Transverse colon (tissue), 4 donors: ENCODE measurements around the gene CST9. TPM values are rescaled to one million over a fixed set of nuclear protein-coding genes. Genes with fewer than 3 reads are reported as not detected.

Experiments used
- DNase-seq: peaks from one replicate; pipeline ENCODE4 v3.0.0-alpha.2; 2019
- H3K27ac ChIP-seq, 4 donors: fragments of 200-600 bp; sonication (generic); 2 replicates each; pipeline ENCODE4 v1.5.1; 2016 to 2018; ENCODE audit warnings: inconsistent platforms in 4 of 4
- H3K27me3 ChIP-seq: fragments of 200-600 bp; sonication (generic); 2 replicates; pipeline ENCODE4 v1.5.1; 2017; ENCODE audit warnings: inconsistent platforms
- H3K36me3 ChIP-seq, 4 donors: fragments of 200-600 bp; sonication (generic); 2 replicates each; pipeline ENCODE4 v1.5.1; 2017 to 2019; ENCODE audit warnings: inconsistent platforms in 4 of 4
- H3K4me1 ChIP-seq, 4 donors: fragments of 200-600 bp; sonication (generic); 2 replicates each; pipeline ENCODE4 v1.5.1; 2017 to 2020; ENCODE audit warnings: inconsistent platforms in 4 of 4
- H3K4me3 ChIP-seq, 4 donors: fragments of 200-600 bp; sonication (generic); 1 replicate in 1 of 4; 2 replicates in 3 of 4; pipeline versions ENCODE4 v1.5.1 to v1.6.1; 2017 to 2019; ENCODE audit warnings: inconsistent platforms in 4 of 4
- H3K9me3 ChIP-seq, 2 donors: fragments of 200-600 bp; sonication (generic); 2 replicates each; pipeline ENCODE4 v1.5.1; 2017 to 2019; ENCODE audit warnings: inconsistent platforms in 2 of 2
- EP300 ChIP-seq: sonication (generic); formaldehyde crosslinking; IDR thresholded peaks from one replicate; pipeline ENCODE4 v1.6.1; 2017; ENCODE audit warnings: antibody characterized with exemption, low read depth
- POLR2A ChIP-seq: fragments of 450-650 bp; IDR thresholded peaks from one replicate; pipeline ENCODE4 v1.6.1; 2016; ENCODE audit warnings: antibody characterized with exemption, mild to moderate bottlenecking, moderate library complexity
- POLR2AphosphoS5 ChIP-seq, 3 donors: sonication (generic); formaldehyde crosslinking; IDR thresholded peaks; one replicate each; pipeline ENCODE4 v1.6.1; 2016; ENCODE audit warnings: antibody characterized with exemption in 3 of 3
- WGBS, 2 donors: methylation state at CpG; one replicate each; pipeline ENCODE4 v1.1.5; 2018; ENCODE audit warnings: low coverage in 1 of 2; 5-methylcytosine and 5-hydroxymethylcytosine counted together
- in situ Hi-C, 4 donors: fragments of 200-750 bp; cut with MboI; loops; one replicate each; pipeline versions ENCODE4 v1.15.0 to v1.15.1; 2017; ENCODE audit warnings: low sequenced_read_pairs in 3 of 4, low pct_ligation_motif_present in 1 of 4, low pct_unique_long_range_greater_than_20kb in 1 of 4
- intact Hi-C: fragments of 100-400 bp; cut with DNase I; formaldehyde crosslinking; loops from one replicate; pipeline ENCODE4 v1.15.1; 2023; ENCODE audit warnings: low total_unique reads
- total RNA-seq, 4 donors: library from RNA; depleted of rRNA; stranded (reverse); fragments of >200 nt; gene quantifications; one replicate each; pipeline ENCODE4 v1.1.0, GENCODE V29; 2016
- TF ChIP-seq, protein P1 (sequence below), 5 experiments: fragments of 200-600 bp in 3 of 5; fragments of 450-650 bp in 2 of 5; sonication (generic) in 3 of 5; IDR thresholded peaks; 1 replicate in 2 of 5; 2 replicates in 3 of 5; pipeline ENCODE4 v1.5.1; 2016 to 2017; ENCODE audit warnings: antibody characterized with exemption in 5 of 5, inconsistent platforms in 3 of 5, mild to moderate bottlenecking in 2 of 5, moderate library complexity in 1 of 5

CST9 gene
- total RNA-seq, 4 donors from 2014 or later = not detected

DNA sequence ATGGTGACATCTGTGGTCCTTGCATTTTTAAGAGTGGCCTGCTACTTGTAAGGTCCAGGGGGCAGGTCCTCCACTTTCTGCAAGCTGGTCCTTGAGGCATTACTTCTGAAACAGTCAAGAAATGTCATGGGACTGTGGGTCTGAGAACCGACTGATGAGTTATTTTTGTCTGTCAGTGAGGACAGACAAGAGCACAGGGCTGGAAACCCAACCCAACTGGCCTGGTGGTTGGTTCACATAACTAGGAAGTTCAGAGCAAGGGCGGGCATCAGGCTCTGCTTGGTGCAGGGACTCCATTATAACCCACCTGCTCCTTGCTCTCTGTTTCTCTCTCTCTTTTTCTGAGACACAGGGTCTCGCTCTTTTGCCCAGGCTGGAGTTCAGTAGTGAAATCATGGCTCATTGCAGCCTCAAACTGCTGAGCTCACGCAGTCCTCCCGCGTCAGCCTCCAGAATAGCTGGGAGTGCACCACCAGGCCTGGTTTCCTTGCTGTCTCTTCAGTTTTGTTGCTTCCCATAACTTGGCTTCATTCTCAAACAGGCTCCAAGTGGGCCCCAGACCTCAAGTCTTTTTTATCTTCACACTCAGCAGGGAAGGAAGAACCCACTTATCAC, 22.8 kb upstream of the CST9 start:
- no peak overlapping the region for H3K4me3 ChIP-seq
- no peaks in the 10 kb centered on the region for H3K27me3 ChIP-seq
- TF ChIP-seq, protein P1, sequence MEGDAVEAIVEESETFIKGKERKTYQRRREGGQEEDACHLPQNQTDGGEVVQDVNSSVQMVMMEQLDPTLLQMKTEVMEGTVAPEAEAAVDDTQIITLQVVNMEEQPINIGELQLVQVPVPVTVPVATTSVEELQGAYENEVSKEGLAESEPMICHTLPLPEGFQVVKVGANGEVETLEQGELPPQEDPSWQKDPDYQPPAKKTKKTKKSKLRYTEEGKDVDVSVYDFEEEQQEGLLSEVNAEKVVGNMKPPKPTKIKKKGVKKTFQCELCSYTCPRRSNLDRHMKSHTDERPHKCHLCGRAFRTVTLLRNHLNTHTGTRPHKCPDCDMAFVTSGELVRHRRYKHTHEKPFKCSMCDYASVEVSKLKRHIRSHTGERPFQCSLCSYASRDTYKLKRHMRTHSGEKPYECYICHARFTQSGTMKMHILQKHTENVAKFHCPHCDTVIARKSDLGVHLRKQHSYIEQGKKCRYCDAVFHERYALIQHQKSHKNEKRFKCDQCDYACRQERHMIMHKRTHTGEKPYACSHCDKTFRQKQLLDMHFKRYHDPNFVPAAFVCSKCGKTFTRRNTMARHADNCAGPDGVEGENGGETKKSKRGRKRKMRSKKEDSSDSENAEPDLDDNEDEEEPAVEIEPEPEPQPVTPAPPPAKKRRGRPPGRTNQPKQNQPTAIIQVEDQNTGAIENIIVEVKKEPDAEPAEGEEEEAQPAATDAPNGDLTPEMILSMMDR (IDR thresholded peaks at IDR 0.05) = no peak
- TF ChIP-seq EP300 (no peak), POLR2AphosphoS5 (IDR thresholded peaks at IDR 0.05) (no peak), POLR2A (no peak)
- intact Hi-C loops = no loop called here
- H3K9me3 ChIP-seq = no peaks in the 10 kb centered on the region
- peaks cover 3 to 34% (median 7%) of the 10 kb centered on the region in 4 donors for H3K4me1 ChIP-seq
- H3K27ac ChIP-seq = peak overlapping the region; percentile 8 to 59 (median 30)
- WGBS, 2 donors = 76% methylated on average over 6 of the region's 6 CpGs; no CpG with 5 or more reads in 1 of the 2 donors
- in situ Hi-C loops = no loop called here
- peaks cover 0 to 6% (median 2%) of the 10 kb centered on the region in 4 donors for H3K36me3 ChIP-seq
- no peak for DNase-seq

DNA sequence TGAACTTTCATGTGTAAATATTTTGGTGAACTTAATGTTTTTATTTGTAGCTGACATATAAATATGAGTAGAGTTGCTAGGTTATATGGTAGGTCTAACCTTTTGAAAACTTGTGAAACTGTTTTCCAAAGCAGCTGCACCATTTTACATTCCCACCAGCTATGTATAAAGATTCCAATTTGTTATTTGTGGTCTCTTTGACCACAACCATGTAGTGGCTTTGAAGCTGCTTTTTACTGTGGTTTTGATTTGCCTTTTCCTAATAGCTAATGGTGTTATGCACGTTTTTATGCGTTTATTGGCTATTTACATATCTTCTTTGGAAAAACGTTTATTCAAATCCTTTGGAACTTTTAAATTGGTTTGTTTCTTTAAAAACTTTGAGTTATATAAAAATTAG, 21.8 kb upstream of the CST9 start:
- Histone ChIP-seq H3K36me3 (no peaks in the 10 kb centered on the region), H3K27ac (no peak overlapping the region), H3K4me1 (peaks cover 3 to 41% (median 12%) of the 10 kb centered on the region in 4 donors), H3K9me3 (no peaks in the 10 kb centered on the region), H3K27me3 (no peaks in the 10 kb centered on the region), H3K4me3 (no peak overlapping the region)
- in situ Hi-C loops = no loop called here
- TF ChIP-seq POLR2AphosphoS5 (IDR thresholded peaks at IDR 0.05) (no peak), POLR2A (no peak), EP300 (no peak)
- TF ChIP-seq, protein P1 (IDR thresholded peaks at IDR 0.05) = no peak
- DNase-seq = no peak
- WGBS, 2 donors = 64 to 65% methylated on average over 3 of the region's 3 CpGs
- intact Hi-C loops = no loop called here

DNA sequence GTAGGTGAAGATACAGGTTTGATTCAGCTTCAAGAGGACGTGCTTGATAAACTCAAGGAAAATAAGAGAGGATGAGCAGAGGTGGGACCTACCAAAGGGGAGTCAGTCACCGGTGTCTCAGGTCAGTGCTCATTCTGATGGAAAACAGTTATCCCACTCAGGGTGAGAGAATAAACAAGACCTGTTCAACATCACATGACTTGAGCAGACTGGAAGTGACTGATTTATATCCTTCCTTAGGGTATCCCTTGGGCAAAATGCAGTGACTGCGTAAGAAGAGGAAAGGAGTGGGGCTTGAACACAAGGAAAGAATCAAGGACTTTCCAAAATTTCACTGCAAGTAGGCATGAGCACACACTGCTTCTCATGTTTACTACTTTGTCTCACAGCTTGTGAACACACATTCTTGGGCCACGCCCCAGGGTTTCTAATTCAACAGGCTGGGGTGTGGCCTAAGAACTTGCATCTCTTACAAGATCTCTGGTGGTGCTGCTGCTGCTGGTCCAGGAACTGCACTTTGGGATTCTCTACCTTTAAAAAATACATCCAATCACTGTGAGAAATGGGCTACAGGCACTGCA, 20.4 kb upstream of the CST9 start:
- TF ChIP-seq POLR2AphosphoS5 (IDR thresholded peaks at IDR 0.05) = no peak
- TF ChIP-seq, protein P1 (IDR thresholded peaks at IDR 0.05) = no peak
- TF ChIP-seq EP300 = no peak
- TF ChIP-seq POLR2A = no peak
- H3K9me3 ChIP-seq = no peaks in the 10 kb centered on the region
- intact Hi-C loops = no loop called here
- H3K27me3 ChIP-seq = no peaks in the 10 kb centered on the region
- H3K4me1 ChIP-seq = peaks cover 3 to 47% (median 19%) of the 10 kb centered on the region in 4 donors
- WGBS, 2 donors = 62 to 77% methylated on average over 3 to 4 of the region's 4 CpGs
- DNase-seq = peak; percentile 58
- in situ Hi-C loops = no loop called here
- H3K4me3 ChIP-seq = no peak overlapping the region
- no peak overlapping the region for H3K27ac ChIP-seq
- no peaks in the 10 kb centered on the region for H3K36me3 ChIP-seq

DNA sequence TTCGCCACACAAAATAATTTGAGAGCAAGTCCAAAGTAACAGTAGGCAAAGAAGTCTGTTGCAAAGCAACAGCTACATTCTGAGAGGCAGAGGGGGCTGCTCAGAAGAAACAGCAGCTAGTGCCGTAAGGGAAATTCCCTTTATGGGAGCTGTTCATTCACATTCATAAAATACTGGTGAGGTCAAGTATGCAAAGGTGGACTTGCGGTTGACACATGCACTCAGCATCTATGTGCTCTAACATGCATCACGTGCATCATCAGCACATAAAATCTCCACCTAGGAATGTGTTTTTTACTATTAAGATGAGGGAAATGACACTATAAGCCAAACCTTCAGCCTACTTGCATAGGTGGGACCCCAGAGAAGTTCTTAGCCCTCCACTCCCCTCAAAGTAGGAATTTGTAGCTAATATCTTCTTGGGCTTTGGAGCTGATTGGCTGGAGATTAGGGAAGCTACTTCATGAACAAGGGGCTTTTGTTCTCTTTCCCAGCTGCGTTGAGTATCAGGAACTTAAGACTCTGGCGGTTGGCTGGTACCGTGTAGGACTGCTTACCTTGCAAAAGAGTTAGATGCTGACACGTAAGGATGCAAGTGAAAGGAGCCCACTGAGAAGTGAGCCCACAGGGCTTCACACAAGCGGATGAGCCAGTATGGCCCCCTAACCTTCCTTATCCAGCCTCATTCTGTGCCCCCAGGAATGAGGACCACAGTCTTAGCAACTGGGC, 19.7 kb upstream of the CST9 start:
- Histone ChIP-seq H3K36me3 (no peaks in the 10 kb centered on the region), H3K4me1 (peaks cover 3 to 46% (median 19%) of the 10 kb centered on the region in 4 donors), H3K4me3 (no peak overlapping the region), H3K27ac (no peak overlapping the region), H3K9me3 (no peaks in the 10 kb centered on the region), H3K27me3 (no peaks in the 10 kb centered on the region)
- no peak for DNase-seq
- intact Hi-C loops = no loop called here
- in situ Hi-C loops = no loop called here
- TF ChIP-seq, protein P1 (IDR thresholded peaks at IDR 0.05) = no peak
- TF ChIP-seq POLR2A (no peak), EP300 (no peak), POLR2AphosphoS5 (IDR thresholded peaks at IDR 0.05) (no peak)
- WGBS, 2 donors = 63 to 73% methylated on average over 2 to 9 of the region's 9 CpGs
